ENCODE data around the gene FBF1.

DNA sequence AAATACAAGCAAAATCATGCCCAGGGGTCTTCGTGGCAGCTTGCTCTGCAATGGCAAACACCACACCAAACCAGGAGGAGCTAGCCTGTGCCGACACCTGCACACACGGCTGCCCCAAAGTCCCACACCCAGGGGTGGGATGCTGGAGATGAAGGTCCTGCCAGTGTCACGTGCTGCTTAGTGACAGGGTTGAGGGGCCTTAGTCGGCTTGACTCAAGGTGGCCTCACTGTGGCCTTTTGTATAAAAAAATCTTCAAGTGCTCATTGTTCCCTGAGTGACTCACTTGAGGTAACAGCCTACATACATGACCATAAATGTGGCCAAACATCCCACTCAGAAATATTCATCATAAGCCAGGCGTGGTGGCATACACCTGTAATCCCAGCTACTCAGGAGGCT lies 51.4 kb downstream of the FBF1 start:
- TF ChIP-seq ZNF274 (IDR thresholded peaks at IDR 0.05; ENCODE audit: low read depth, low read length) (no peak), YY1 (IDR thresholded peaks at IDR 0.05; ENCODE audit: insufficient read depth, insufficient read length) (no peak)
